ENCODE data around the gene FBXO27.
"Not testable (repeated sequence)": the region's sequence is repeated elsewhere in the genome, so short reads cannot be mapped to it uniquely, and the experiment has no call there.

The FBXO27 gene

DNA sequence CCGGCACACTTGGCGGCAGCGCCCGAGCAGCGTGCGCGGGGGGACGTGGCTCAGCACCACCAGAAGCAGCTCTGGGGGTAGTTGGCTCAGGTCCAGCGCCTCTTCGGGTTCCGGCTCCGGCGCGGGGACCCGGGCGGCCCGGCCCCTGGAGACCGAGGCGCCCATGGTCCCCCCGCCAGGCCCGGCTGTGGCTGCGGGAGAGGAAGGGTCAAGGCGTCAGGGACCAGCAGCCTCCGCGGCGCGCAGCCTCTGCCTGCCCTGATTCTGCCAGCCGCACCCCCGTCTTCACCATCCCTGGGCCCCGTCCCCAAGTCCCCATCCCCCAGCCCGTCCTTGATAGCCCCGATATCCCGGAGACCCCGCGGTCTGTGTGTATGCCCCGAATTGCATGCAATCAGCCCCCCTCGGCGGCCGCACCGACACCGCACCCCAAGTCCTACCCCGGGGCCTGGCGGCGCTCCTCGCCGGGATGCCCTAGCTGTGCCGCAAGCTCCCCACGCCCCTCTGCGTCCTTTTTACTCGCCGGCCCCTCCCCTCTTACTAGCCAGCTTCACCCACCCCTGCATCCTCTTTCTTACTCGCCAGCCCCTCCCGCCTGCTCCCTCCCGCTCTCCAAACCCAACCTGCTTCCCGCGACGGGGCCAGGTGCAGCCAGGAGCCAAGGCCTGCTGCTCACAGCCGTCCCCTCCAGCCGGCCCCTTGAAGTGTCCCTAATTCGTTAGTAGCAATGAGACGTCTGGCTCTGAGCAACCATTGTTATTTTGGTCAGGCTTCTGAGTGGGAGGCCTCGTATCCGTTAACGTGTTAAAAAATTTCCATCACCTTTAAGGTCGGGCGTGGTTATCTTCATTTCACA is at the start of gene FBXO27:
Gene FBXO27, minus strand, starts transcription at position 487 of the 856 bp plus-strand sequence. Its CDS starts 322 bp downstream, at position 165.
- peak within 1 kb of the TSS; percentile 78 for H3K27ac ChIP-seq
- no peak for DNase-seq (ENCODE audit: low read depth, low spot score)

DNA sequence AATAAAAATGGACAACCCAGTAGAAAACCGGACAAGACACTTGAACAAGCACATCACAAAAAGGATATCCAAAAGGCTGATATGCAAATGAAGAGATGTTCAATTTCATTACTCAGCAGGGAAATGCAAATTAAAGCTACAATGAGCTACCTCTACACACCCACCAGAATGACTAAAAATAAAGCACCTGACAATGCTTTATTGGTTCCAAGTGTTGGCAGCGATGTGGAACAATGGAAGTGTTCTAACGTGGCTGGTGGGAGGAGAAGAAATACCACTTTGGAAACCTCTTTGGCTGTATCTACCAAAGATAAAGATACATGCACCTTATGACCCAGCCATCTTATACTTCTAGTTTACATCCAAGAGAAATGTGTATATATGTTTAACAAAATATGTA is 48.1 kb upstream of the FBXO27 start:
- peak overlapping the region; percentile 98 for H3K27ac ChIP-seq
- no peak for DNase-seq (ENCODE audit: low read depth, low spot score)

- peak; percentile 93 for DNase-seq (ENCODE audit: low read depth, low spot score)
- peak overlapping the region; percentile 98 for H3K27ac ChIP-seq
These were observed 46.3 kb upstream of the FBXO27 start for GRCh38 chr19:39078436-39079200.

DNA sequence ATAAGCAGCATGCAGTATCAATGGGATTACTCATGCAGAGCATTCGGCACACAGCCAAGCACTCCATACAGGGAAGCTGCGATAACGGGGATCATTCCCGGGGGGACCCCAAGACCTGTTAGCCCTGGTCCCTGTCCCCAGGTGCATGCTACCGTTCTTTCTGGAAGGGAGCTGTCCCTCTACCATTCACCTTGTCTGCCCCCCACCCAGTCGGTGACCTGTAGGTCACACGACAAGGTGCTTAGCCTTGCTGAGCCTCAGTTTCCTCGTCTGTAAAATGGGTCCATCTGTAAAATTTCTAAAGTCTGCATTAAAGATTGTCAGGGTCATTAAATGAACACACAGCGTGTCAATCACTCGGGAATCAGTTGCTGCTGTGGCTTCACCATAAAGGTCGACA is 45.0 kb upstream of the FBXO27 start:
- no peak for DNase-seq (ENCODE audit: low read depth, low spot score)
- H3K27ac ChIP-seq = no peak overlapping the region

GRCh38 chr19:39074942-39075341 is 42.6 kb upstream of the FBXO27 start:
- peak overlapping the region; percentile 93 for H3K27ac ChIP-seq
- DNase-seq (ENCODE audit: low read depth, low spot score) = no peak

- no peak for DNase-seq (ENCODE audit: low read depth, low spot score)
- H3K27ac ChIP-seq = peak overlapping the region; percentile 93
These were observed 41.9 kb upstream of the FBXO27 start for GRCh38 chr19:39074205-39074692.

DNA sequence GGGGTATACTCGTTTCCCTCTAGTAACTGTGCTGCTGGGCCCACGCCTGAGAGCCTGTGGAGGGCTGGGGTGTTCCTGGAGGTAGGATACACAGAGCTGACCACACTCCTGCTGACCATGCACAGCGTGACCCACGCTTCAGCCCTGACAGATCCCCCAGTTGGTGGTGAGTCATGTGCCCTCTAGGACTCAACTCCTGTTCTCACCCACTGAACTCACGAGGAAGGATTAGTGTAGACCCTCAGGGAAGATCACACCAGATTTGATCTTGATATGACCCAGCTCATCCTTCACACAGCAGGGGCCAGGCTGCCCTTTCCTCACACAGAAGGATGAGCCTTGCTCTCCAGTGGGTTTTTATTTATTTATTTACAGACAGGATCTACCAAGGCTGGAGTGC is 38.5 kb upstream of the FBXO27 start:
- H3K27ac ChIP-seq = peak overlapping the region; percentile 36
- DNase-seq (ENCODE audit: low read depth, low spot score) = no peak

DNA sequence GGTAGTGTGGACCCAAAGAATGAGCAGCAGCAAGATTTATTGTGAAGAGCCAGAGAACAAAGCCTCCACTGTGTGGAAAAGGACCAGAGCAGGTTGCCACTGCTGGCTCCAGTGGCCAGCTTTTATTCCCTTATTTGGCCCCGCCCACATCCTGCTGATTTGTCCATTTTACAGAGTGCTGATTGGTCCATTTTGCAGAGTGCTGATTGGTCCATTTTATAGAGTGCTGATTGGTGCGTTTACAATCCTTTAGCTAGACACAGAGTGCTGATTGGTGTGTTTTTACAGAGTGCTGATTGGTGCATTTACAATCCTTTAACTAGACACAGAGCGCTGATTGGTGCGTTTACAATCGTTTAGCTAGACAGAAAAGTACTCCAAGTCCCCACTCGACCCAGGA is 35.9 kb upstream of the FBXO27 start:
- DNase-seq (ENCODE audit: low read depth, low spot score); H3K27ac ChIP-seq: not testable (repeated sequence)

DNA sequence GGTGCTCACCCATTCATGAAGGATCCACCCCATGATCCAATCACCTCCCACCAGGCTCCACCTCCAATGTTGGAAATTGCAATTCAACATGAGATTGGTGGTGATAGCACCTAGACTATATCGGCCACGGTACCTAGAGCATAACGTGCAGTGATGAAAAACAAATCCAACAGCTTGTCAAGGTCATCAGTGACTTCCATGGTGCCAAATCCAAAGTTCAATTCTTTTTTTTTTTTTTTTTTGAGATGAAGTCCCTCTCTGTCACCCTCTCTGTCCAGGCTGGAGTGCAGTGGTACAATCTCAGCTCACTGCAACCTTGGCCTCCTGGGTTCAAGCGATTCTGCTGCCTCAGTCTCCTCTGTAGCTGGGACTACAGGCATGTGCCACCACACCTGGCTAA is 34.8 kb upstream of the FBXO27 start:
- H3K27ac ChIP-seq = no peak overlapping the region
- DNase-seq (ENCODE audit: low read depth, low spot score) = no peak

DNA sequence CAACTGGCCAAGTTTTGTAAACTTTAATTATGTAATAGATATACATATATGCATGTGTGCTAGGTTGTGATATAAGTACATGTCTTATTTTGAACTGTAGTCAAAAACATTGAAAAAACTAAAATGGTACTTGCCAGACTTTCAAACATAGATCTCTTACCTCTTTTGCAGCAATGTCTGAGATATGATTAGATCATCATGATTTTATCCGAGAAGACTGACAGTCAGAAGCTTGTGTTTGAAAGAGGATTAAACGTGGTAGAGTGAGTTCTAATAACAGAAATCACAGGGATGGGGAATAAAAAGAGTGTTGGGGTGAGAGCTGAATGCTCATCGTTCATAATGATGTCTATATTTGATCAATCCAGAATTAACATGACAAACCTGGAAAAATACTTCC is 33.6 kb upstream of the FBXO27 start:
- DNase-seq (ENCODE audit: low read depth, low spot score) = no peak
- no peak overlapping the region for H3K27ac ChIP-seq

- DNase-seq (ENCODE audit: low read depth, low spot score) = no peak
- H3K27ac ChIP-seq = no peak overlapping the region
These were observed 32.1 kb upstream of the FBXO27 start for GRCh38 chr19:39064405-39064804.

- DNase-seq (ENCODE audit: low read depth, low spot score) = no peak
- H3K27ac ChIP-seq = no peak overlapping the region
These were observed 27.8 kb upstream of the FBXO27 start for GRCh38 chr19:39060171-39060570.

- no peak for DNase-seq (ENCODE audit: low read depth, low spot score)
These were observed 27.0 kb upstream of the FBXO27 start for GRCh38 chr19:39059302-39059701.

DNA sequence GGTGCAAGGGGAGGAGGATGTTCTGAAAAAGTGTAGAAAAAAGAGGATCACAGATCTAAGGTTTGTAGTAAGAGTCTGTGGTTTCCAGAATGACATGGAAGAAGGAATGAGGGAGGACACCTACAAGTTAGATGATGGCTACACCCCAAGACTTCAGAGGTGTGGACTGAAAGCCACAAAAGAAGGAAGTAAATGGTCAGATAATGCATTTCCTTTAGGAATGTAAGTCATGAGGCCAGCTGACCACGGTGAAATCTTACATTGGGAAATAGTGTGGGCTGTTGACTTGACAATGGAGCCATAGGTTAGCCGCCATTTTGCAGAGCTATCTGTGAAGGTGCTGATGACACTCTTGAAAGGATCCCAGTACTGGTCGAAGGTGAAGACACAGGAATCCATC is 25.3 kb upstream of the FBXO27 start:
- peak overlapping the region; percentile 24 for H3K27ac ChIP-seq
- no peak for DNase-seq (ENCODE audit: low read depth, low spot score)

More at GRCh38 chr19:39059302-39059701, 27.0 kb upstream of the FBXO27 start:
- H3K27ac ChIP-seq = no peak overlapping the region

DNA sequence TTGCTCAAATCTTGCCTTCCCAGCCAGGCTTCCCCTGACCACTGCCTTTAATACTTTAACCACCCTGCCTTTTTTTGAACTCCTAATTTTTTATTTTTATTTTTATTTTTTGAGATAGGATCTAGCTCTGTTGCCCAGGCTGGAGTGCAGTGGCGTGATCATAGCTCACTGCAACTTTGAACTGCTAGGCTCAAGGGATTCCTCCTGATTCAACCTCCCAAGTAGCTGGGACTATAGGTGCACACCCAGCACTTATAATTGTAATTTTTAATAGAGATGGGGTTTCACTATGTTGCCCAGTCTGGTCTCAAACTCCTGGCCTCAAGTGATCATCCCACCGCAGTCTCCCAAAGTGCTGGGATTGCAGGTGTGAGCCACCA is 21.7 kb upstream of the FBXO27 start:
- no peak overlapping the region for H3K27ac ChIP-seq
- no peak for DNase-seq (ENCODE audit: low read depth, low spot score)

- no peak overlapping the region for H3K27ac ChIP-seq
- DNase-seq (ENCODE audit: low read depth, low spot score) = no peak
These were observed 21.1 kb upstream of the FBXO27 start for GRCh38 chr19:39053276-39054090.

- DNase-seq (ENCODE audit: low read depth, low spot score) = no peak
- no peak overlapping the region for H3K27ac ChIP-seq
These were observed 20.5 kb upstream of the FBXO27 start for GRCh38 chr19:39052846-39053245.

DNA sequence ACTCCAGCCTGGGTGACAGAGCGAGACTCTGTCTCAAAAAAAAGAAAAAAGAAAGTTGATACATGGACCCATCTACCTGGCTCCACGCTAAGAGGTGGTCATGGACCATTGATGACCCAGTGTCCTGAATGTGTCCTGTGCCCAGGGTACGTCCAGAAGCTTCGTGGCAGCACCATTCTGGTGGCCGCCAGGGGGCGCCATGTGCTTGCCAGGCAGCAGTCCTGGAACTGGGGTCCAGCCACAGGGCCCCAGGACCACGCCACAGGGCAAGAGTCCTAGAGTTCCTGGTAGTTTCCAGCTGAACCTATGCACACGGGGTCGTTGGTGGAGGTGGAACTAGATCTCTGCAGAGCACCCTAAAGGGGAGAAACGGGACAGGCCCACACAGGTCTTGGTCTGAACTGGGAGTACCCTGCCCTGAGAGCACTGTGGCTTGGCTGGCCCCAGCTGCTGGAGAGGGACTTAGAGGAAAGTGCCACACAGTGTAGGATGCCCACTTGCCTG is 19.9 kb upstream of the FBXO27 start:
- no peak overlapping the region for H3K27ac ChIP-seq
- DNase-seq (ENCODE audit: low read depth, low spot score) = no peak

DNA sequence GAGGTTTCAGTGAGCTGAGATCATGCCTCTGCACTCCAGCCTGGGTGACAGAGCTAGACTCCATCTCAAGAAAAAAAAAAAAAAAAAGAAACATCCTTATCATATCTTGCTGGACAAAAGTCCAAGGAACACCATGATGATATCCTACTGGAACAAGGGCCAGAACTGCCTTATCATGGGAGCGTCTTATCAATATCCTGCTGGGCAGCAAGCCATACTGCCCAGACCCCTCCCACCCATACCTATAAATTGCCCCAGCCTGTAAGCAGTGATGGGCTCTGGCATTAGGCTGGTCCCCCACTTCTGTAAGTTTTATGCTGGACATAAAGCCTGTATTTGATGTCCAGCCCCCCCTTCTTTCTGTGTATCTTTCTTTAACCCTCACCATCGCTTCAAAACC is 14.7 kb upstream of the FBXO27 start:
- DNase-seq (ENCODE audit: low read depth, low spot score) = no peak
- H3K27ac ChIP-seq = no peak overlapping the region
